Common myeloid progenitor, CD34-positive (primary cell): ENCODE measurements around the gene SPATA1.

Source experiments
- CTCF ChIA-PET: fragments of 350-600 bp; sonication (Branson Sonifier 250); formaldehyde crosslinking; loops from one replicate; lab custom pipeline; 2021; ENCODE audit warnings: antibody characterized with exemption; lab: Charles Lee
- POLR2A ChIA-PET: fragments of 350-600 bp; sonication (Branson Sonifier 250); formaldehyde crosslinking; loops from one replicate; lab custom pipeline; 2021; ENCODE audit warnings: antibody characterized with exemption; lab: Charles Lee
- DNase-seq, 3 donors: peaks; one replicate each; pipeline versions ENCODE4 v3.0.0 to v3.0.0-alpha.2; 2013
- H3K27ac ChIP-seq, 2 experiments: 1 replicate in 1 of 2; 2 replicates in 1 of 2; pipeline ENCODE4 v1.7.0; 2013; ENCODE audit warnings: inconsistent platforms in 2 of 2, low read length in 2 of 2, mild to moderate bottlenecking in 2 of 2, low read depth in 1 of 2, moderate library complexity in 1 of 2; ENCODE audit not compliant: severe bottlenecking in 2 of 2, insufficient read depth in 1 of 2, poor library complexity in 1 of 2
- H3K27me3 ChIP-seq, 5 experiments: replicated peaks in 2 of 5; 1 replicate in 3 of 5; 2 replicates in 2 of 5; pipeline versions ENCODE4 v1.6.1 to v1.7.0; 2013; ENCODE audit warnings: low read length in 4 of 5, mild to moderate bottlenecking in 2 of 5, moderate library complexity in 2 of 5, inconsistent platforms in 1 of 5; ENCODE audit not compliant: insufficient read depth in 5 of 5, control insufficient read depth in 4 of 5
- H3K36me3 ChIP-seq, 4 experiments: 1 replicate in 2 of 4; 2 replicates in 2 of 4; pipeline versions ENCODE4 v1.6.1 to v1.7.0; 2013; ENCODE audit warnings: low read length in 3 of 4, control low read depth in 1 of 4, mild to moderate bottlenecking in 1 of 4; ENCODE audit not compliant: control insufficient read depth in 4 of 4, insufficient read depth in 4 of 4
- H3K4me1 ChIP-seq, 4 experiments: 1 replicate in 3 of 4; 2 replicates in 1 of 4; pipeline versions ENCODE4 v1.6.1 to v1.7.1; 2013; ENCODE audit warnings: low read length in 3 of 4, mild to moderate bottlenecking in 3 of 4, control low read depth in 1 of 4, inconsistent platforms in 1 of 4, moderate library complexity in 1 of 4; ENCODE audit not compliant: control insufficient read depth in 4 of 4, insufficient read depth in 4 of 4; ENCODE audit errors: control extremely low read depth in 1 of 4
- H3K4me3 ChIP-seq, 7 experiments: 1 replicate in 4 of 7; 2 replicates in 3 of 7; pipeline versions ENCODE4 v1.5.1 to v1.7.0; 2013; ENCODE audit warnings: mild to moderate bottlenecking in 7 of 7, low read length in 6 of 7, moderate library complexity in 6 of 7, inconsistent platforms in 2 of 7, low read depth in 2 of 7, control low read depth in 1 of 7; ENCODE audit not compliant: insufficient read depth in 4 of 7, control insufficient read depth in 1 of 7; ENCODE audit errors: extremely low read depth in 1 of 7
- H3K9me3 ChIP-seq, 5 experiments: 1 replicate in 4 of 5; 2 replicates in 1 of 5; pipeline versions ENCODE4 v1.6.1 to v1.7.1; 2013; ENCODE audit warnings: low read length in 4 of 5, mild to moderate bottlenecking in 2 of 5, inconsistent platforms in 1 of 5, low read depth in 1 of 5, moderate library complexity in 1 of 5; ENCODE audit not compliant: control insufficient read depth in 4 of 5, insufficient read depth in 2 of 5; ENCODE audit errors: control extremely low read depth in 1 of 5
- WGBS: methylation state at CpG from one replicate; pipeline ENCODE4 v1.1.5; 2013; ENCODE audit not compliant: insufficient coverage; 5-methylcytosine and 5-hydroxymethylcytosine counted together

SPATA1 gene

GRCh38 chr1:84611796-84612195 is 105.6 kb downstream of the SPATA1 start:
- Histone ChIP-seq H3K36me3 (no peaks in the 10 kb centered on the region), H3K4me3 (no peak overlapping the region), H3K4me1 (no peaks in the 10 kb centered on the region), H3K27ac (no peak overlapping the region), H3K9me3 (peaks cover 4 to 28% (median 15%) of the 10 kb centered on the region in 5 experiments), H3K27me3 (no peaks in the 10 kb centered on the region)
- DNase-seq, result no peak
- ChIA-PET CTCF (interaction anchor here (1.2 kb wide), 1 partner anchor 9 kb away, joined by 3 read pairs; no protein-coding TSS in a partner anchor), POLR2A (no interaction called here)
- 63% methylated on average over 1 of the region's 3 CpGs for WGBS

DNA sequence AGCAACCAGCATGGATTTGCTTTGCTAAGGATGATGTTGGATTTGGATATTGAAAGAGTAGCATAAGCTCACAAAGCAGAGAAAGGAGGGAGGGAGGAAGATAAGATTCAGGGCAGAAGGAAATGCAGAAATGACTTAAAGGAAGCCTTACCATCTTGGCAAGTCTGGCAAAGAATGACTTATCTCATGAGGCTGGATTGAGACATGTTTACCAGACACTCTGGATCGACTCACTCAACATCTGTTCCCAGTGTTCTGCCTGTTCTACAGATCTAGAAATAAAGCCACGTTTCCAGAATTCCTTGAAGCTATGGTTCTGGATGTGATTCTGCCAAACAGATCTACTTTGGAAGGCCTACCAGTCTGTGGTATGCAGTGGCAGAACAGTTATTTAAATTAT is 106.8 kb downstream of the SPATA1 start:
- no peaks in the 10 kb centered on the region for H3K36me3 ChIP-seq
- no peaks in the 10 kb centered on the region for H3K4me1 ChIP-seq
- no peaks in the 10 kb centered on the region for H3K27me3 ChIP-seq
- POLR2A ChIA-PET, result no interaction called here
- H3K4me3 ChIP-seq, result no peak overlapping the region
- CTCF ChIA-PET, result no interaction called here
- no peak for DNase-seq
- H3K9me3 ChIP-seq, result peaks cover 4 to 22% (median 15%) of the 10 kb centered on the region in 5 experiments
- 100% methylated on average over 2 of the region's 2 CpGs for WGBS
- H3K27ac ChIP-seq, result no peak overlapping the region

- Histone ChIP-seq H3K9me3 (peaks cover 4 to 22% (median 15%) of the 10 kb centered on the region in 5 experiments), H3K4me1 (no peaks in the 10 kb centered on the region), H3K27ac (no peak overlapping the region), H3K36me3 (no peaks in the 10 kb centered on the region), H3K27me3 (no peaks in the 10 kb centered on the region), H3K4me3 (no peak overlapping the region)
- 100% methylated on average over 1 of the region's 2 CpGs for WGBS
- CTCF ChIA-PET, result interaction anchor here (0.7 to 1.6 kb wide), 2 partner anchors 12 to 28 kb away, joined by 3 to 4 read pairs; no protein-coding TSS in a partner anchor
- DNase-seq, result no peak
- POLR2A ChIA-PET, result no interaction called here
Measured at GRCh38 chr1:84613887-84614286, 107.7 kb downstream of the SPATA1 start.

DNA sequence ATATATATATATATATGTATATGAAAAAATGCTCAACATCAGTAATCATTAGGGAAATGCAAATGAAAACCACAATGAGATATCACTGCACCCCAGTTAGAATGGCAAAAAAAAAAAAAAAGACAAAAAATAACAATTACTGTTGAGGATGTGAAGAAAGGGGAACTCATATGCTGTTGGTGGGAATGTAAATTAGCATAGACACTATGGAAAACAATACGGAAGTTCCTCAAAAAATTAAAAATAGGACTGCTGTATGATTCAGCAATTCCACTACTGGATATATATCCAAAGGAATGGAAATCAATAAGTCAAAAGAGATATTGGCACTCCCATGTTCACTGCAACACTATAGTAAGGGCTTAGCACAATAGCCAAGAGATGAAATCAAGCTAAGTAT is 109.6 kb downstream of the SPATA1 start:
- no peak overlapping the region for H3K27ac ChIP-seq
- no peaks in the 10 kb centered on the region for H3K36me3 ChIP-seq
- H3K4me3 ChIP-seq, result no peak overlapping the region
- WGBS, result no CpG with 5 or more reads among the region's 1 CpG
- H3K27me3 ChIP-seq, result no peaks in the 10 kb centered on the region
- POLR2A ChIA-PET, result no interaction called here
- peak in 1 of 3 donors; percentile 11 for DNase-seq
- H3K9me3 ChIP-seq, result peaks cover 4 to 20% (median 15%) of the 10 kb centered on the region in 5 experiments
- CTCF ChIA-PET, result no interaction called here
- peaks cover 0 to 6% (median 2%) of the 10 kb centered on the region in 4 experiments for H3K4me1 ChIP-seq
